ENCODE results near the gene ELN. TPM values are rescaled to one million over a fixed set of nuclear protein-coding genes. Genes with fewer than 3 reads are reported as not detected.

The ELN gene
- polyA plus RNA-seq, 1 experiment = 2.1 TPM

- POLR2A ChIA-PET = no interaction called here
- no peak for TF ChIP-seq CTCF (IDR thresholded peaks at IDR 0.05; ENCODE audit: low read depth, low read length)
- Histone ChIP-seq H3K4me3 (ENCODE audit: low read depth, low read length) (no peak overlapping the region), H3K27ac (ENCODE audit: low read depth, low read length) (peak overlapping the region; percentile 48), H3K9me3 (ENCODE audit: control insufficient read depth, insufficient read depth, low read length) (peaks cover 13% of the 10 kb centered on the region), H3K27me3 (ENCODE audit: control insufficient read depth, insufficient read depth, low read length) (no peaks in the 10 kb centered on the region)
- no peak for DNase-seq (ENCODE audit: low read depth, low spot score)
- CTCF ChIA-PET = no interaction called here
Measured at GRCh38 chr7:73994761-73995160, 33.2 kb upstream of the ELN start.

GRCh38 chr7:73995330-73995729, 32.6 kb upstream of the ELN start:
- H3K4me3 ChIP-seq (ENCODE audit: low read depth, low read length) = no peak overlapping the region
- no peaks in the 10 kb centered on the region for H3K27me3 ChIP-seq (ENCODE audit: control insufficient read depth, insufficient read depth, low read length)
- H3K27ac ChIP-seq (ENCODE audit: low read depth, low read length) = peak overlapping the region; percentile 48
- DNase-seq (ENCODE audit: low read depth, low spot score) = peak; percentile 68
- no peak for TF ChIP-seq CTCF (IDR thresholded peaks at IDR 0.05; ENCODE audit: low read depth, low read length)
- ChIA-PET CTCF (interaction anchor here (1.2 kb wide), 1 partner anchor 31 kb away, joined by 4 read pairs; no protein-coding TSS in a partner anchor), POLR2A (no interaction called here)
- peaks cover 13% of the 10 kb centered on the region for H3K9me3 ChIP-seq (ENCODE audit: control insufficient read depth, insufficient read depth, low read length)

- no peak overlapping the region for H3K27ac ChIP-seq (ENCODE audit: low read depth, low read length)
Measured at GRCh38 chr7:73995821-73996511, 32.0 kb upstream of the ELN start.

GRCh38 chr7:73997056-73997455, 30.9 kb upstream of the ELN start:
- H3K9me3 ChIP-seq (ENCODE audit: control insufficient read depth, insufficient read depth, low read length) = peaks cover 8% of the 10 kb centered on the region
- ChIA-PET CTCF (interaction anchor here (0.7 to 1.9 kb wide), 3 partner anchors 20 to 30 kb away, joined by 3 to 8 read pairs (median 8); partner anchors contain the start of gene ELN), POLR2A (no interaction called here)
- H3K4me3 ChIP-seq (ENCODE audit: low read depth, low read length) = no peak overlapping the region
- no peak overlapping the region for H3K27ac ChIP-seq (ENCODE audit: low read depth, low read length)
- no peak for DNase-seq (ENCODE audit: low read depth, low spot score)
- no peak for TF ChIP-seq CTCF (IDR thresholded peaks at IDR 0.05; ENCODE audit: low read depth, low read length)
- H3K27me3 ChIP-seq (ENCODE audit: control insufficient read depth, insufficient read depth, low read length) = no peaks in the 10 kb centered on the region

More at GRCh38 chr7:73995821-73996511, 32.0 kb upstream of the ELN start:
- Histone ChIP-seq H3K4me3 (ENCODE audit: low read depth, low read length) (no peak overlapping the region), H3K9me3 (ENCODE audit: control insufficient read depth, insufficient read depth, low read length) (peaks cover 13% of the 10 kb centered on the region), H3K27me3 (ENCODE audit: control insufficient read depth, insufficient read depth, low read length) (no peaks in the 10 kb centered on the region)
- TF ChIP-seq CTCF (IDR thresholded peaks at IDR 0.05; ENCODE audit: low read depth, low read length) = no peak
- POLR2A ChIA-PET = no interaction called here
- CTCF ChIA-PET = interaction anchor here (0.6 to 1.9 kb wide), 3 partner anchors 31 to 73 kb away, joined by 4 to 8 read pairs (median 4); partner anchors contain the start of gene ELN
- no peak for DNase-seq (ENCODE audit: low read depth, low spot score)
